ENCODE measurements around the gene PPP1R14D. TPM values are rescaled to one million over a fixed set of nuclear protein-coding genes. Genes with fewer than 3 reads are reported as not detected.

PPP1R14D gene
- polyA plus RNA-seq, 3 donors, result 0.46 to 0.69 (median 0.50) TPM

DNA sequence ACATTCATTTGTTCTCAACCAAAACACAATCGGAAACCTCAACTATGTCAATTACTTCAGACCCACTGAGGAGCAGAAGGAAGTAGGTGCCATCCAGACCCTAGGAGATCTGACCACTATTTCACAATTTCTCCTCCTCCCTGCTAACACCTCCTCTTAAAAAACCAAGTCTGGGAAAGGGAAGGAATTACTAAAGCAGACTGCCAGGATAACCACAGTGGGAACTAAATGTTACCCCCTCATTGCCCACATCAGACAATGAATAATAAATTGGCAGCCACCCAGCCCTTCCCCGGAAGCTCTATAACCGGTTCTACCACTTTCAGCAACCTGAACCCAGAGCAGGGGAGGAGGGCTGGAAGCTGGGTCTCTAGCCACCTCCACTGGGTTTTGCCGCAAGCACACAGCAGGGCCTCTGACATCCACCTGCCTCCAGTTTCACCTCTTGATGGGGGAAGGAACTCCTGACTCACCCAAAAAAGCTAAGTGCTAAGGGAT, 41.1 kb downstream of the PPP1R14D start:
- peak; percentile 58 for DNase-seq

DNA sequence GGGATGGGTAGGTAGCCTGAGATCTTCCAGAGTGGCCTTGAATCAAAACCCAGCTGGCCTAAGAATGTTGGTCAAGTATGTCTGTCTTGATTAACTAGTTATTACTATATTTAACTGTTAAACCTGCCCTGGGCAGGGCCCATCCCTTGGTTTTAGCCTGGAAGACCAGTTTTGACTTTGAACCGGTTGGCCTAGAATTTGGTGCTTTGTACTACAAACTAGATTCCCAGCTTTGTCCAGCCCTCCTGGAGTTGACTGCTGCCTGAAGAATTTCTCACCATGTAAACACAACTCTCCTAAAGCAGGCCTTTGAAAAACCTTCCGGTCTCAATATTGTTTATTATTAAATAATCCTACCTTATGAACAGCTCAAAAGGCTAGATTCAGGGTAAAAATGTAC, 42.7 kb downstream of the PPP1R14D start:
- DNase-seq, result no peak

DNA sequence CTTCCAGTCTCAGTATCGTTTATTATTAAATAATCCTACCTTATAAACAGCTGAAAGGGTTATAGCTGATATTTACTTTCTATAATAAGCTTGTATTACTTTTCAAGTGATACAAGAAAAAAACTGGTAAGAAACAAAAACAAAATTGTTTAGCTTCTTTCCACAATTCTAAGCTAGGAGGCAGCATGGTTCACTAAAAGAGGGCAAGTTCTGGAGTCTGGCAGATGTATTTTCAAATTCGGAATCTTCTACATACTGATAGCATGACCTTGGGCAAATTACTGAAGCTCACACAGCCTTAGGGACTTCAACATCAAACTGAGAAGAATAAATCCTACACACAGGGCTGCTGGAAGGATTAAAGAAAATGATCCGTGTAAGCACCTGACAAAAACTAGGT, 43.3 kb downstream of the PPP1R14D start:
- DNase-seq, result no peak

DNA sequence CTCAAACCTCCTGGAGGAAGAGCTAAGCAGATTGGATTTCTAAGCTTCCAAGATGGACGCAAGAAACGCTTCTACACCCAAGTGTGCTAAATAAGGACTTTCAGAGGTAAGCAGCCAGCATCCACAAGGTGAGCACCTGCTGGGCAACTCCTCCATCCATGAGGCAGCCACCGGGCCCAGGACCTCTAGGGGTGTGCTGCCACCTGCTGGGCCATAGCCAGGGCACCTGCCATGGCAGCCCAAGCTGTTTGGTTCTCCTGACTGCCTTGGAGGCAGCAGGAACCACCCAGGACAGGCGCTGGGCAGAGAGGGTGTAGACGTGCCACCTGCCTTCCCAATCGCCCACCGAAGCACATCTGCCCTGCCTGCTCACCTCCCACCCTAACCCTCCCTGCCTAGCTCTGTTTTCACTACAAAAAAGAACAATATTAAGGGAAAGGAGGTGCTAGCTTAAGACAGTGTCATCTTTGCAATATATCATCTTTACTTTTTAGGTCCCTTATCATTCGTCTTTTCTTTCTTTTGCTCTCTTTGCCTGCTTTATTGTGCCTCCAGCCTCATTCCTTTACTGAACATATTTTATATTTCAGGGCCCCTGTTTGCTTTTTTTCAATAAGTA, 45.8 kb downstream of the PPP1R14D start:
- peak; percentile 57 for DNase-seq

DNA sequence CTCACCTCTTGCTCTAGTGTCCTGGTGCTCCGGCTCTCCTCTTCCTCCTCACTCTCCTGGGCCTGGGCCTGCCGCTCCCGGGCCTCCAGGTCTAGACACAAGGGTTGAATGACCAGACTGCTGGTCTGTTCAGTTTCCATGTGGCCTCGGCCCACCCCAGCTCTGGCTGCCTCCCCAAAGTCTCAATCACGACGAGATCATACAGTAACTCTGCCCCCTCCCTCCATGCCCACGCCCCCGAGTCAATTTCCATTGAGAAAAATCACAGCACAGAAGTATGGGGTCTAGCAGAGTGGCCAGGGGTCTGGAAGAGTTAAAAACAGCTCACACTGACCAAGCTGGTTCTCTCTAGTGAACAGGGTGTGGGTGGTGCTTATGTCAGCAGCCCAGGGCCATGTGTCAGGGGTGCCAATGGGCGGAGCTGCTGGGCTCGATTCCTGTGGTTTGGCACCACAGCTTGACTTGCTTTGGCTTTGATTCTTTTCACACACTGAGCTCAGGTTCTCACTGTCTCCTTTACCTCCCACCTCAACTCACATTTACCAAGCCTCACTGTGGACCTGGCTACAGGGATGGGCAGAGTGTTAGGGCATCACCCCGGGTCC, 51.9 kb downstream of the PPP1R14D start:
- DNase-seq, result no peak

DNA sequence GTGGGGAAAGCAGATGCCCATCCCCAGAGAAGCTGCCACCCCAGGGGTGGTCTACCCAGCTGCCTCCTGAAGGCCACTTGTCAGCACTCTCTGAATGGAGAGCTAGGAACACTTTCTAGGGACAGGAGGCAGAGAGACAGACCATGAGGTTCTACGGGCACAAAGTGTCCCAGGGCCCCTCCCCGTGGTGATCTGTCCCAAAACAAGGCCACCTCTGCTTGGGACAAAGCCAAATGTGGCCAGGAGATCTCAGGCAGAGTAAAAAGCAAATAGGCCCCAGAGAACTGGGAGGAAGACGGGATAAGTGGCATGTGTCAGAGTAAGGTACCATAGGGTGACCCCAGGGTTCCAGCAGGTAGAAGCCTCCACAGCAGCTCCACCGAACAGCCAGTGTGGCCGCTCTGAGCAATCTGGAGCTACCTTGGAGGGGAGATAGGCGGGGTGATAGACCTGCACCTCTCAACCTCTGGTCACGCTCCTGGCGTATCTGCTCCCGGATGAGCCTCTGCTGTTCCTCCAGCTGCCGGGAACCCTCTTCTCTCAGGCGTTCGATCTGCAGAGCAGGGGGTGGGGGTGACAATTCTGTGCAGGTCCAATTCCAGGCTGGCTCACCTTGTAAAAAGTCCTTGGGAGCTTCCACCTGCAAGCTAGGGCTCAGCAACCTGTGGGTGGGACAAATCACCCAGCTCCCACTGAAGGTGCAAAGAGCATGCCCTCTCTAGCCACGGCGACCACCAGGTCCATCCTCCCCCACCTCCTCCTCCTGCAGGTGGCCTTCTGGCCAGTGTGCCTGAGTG, 52.6 kb downstream of the PPP1R14D start:
- DNase-seq, result no peak

DNA sequence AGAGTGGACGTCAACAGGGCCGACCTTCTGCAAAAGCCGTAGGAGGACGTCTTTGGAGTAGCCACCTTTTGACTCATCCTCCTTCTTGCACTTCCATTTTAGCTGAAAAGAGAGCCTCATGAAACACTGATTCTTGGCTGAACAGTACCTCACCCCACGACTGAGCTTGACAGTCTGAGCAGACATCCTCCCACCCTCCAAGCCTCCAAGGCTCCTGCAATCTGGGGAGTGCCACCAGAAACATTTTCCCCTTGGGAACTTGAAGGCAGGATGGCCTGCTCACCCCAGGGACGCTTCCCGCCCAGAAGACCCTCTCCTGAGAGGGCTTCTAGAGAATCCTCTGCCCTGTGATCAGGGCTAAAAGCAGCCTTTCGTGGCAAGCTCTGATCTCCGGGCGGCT, 53.5 kb downstream of the PPP1R14D start:
- no peak for DNase-seq

DNA sequence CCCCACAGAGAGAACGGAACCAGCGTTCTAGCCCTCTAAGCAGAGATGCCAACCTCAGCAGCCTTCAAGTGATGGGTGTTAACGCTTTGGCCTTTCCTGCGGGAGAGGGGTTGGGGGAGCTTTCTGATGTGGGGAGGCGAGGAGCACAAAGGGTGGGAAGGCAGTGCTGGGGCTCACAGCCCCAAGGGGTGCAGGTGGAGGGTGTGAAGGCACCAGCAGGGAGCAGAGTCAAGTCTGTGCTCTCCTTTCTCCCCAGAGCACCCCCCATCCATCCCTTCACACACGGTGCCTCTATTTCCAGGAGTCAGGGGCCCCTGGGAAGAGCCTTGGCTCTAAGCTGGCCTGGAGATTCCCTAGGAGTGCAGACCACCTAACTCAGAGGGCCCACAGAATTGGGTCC, 54.6 kb downstream of the PPP1R14D start:
- no peak for DNase-seq

DNA sequence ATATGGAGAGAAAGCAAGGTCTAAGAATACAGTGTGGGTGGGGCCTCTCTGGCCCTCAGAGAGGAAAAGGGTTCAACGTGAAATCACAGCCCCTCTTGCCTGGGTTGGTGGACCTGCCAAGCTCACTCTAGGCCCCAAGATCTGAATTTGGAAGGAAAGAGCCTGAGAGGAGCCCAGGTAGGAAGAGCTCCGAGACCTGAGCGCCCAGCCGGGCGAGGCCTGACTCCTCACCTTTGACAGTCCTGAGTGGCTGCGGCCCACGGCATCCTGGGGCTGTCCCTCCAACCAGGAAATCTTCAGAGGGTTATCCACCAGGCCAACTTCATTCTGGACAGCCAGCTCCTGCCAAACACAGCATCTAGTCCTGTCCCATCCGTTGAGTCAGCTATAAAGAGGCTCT, 55.0 kb downstream of the PPP1R14D start:
- no peak for DNase-seq

DNA sequence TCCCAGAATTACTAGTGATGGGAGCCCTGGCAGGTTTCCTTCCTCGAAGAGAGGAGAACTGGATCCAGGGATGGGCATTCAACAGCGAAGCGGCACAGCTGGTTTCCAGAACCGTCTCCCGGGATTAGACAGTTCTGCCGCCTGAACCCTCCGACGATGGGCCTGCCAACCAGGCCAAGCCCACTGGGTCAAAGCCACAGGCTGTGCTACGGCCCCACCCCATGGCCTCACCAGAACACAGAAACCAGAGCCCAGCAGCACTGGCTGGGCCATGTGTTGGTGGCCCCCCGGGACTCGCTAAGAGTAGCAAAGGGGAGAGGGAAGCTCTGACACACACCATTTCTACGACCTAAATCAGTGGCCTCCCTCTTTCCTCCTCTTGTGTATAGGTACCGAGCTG, 56.5 kb downstream of the PPP1R14D start:
- no peak for DNase-seq

DNA sequence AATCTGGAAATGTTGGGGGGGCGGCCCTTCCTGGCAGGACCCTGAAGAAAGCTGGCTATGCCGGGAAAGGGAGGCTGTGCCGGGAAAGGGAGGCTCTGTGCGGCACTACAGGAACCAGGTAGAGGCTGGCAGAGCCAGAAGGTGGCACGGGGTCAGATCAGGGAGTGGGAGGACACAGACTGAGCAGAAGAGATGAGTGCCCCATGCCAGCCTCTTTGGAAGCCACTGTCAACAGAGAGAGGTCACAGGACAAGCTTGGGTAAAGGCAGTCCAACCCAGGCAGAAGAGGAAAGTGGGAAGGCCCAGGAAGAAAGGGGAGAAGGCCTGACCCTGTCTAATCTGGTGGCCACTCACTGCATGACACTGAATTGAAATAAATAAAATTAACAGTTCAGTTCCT, 57.3 kb downstream of the PPP1R14D start:
- no peak for DNase-seq

DNA sequence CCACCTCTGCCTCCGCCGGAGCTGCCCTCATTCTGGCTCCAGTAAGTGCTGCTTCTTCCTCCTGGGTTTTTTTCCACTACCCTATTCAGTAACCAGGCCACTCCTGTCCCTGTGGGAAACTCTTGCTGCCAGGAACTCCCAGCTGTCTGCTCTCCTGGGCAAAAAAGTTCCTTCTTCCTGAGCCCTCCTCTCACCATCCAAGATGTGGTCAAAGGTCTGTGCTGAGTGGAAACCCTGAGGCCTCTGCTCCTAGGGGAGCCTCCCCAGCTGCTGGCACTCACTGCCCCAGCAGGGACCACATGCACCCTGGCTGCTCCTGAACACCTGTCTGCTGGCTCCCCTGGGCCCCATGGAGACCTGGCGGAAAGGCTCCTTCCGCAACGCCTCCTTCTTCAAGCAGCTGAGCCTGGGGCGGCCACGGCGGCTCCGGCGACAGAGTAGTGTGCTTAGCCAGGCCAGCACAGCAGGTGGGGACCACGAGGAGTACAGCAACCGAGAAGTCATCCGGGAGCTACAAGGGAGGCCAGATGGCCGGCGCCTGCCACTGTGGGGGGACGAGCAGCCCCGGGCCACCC, 58.3 kb downstream of the PPP1R14D start:
- DNase-seq, result no peak

DNA sequence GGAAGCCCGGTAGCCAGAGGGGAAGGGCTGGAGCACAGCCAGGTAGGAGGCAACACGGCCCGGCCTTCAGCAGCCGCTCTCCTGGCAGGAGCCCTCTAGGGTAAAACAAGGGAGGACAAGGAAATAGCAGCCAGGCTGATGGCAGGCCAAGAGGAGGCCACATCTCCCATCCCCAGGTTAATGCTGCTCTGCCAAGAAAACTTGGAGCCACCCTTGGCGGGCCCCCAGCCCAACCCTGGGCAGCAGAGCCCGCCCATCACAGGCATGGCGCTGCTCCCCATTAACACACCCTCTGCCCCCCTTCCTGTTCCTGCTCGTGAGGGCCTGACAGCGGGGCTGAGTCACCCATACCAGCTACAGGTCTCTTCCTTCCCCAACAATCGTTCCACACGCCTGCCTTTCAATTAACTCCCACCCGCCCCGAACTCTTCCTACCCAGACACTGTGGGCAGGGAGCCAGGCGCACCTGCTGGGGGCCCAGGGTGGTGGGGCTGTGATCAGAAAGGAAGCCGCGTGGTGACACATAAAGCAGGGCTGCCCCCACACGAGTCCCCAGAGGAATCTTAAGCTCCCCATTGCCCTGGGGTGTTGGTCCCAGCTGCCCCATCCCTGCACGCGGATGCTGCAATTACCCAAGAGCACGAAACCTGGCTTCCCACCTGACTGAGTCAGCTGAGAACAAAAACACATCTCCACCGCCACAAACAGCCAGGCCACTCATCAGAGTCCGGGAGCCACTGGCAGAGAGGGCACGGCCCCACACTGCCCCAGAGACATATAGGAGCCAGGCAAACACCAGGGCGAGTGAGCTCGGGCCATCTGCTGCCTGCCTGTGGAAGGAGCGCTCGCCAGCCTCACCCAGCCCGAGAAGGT, 59.0 kb downstream of the PPP1R14D start, which contains the start of gene C15orf62:
TSS of gene C15orf62 (plus strand) at position 707 of the 873 bp plus-strand sequence. CDS start 516 bp downstream, outside the sequence.
- no peak for DNase-seq

DNA sequence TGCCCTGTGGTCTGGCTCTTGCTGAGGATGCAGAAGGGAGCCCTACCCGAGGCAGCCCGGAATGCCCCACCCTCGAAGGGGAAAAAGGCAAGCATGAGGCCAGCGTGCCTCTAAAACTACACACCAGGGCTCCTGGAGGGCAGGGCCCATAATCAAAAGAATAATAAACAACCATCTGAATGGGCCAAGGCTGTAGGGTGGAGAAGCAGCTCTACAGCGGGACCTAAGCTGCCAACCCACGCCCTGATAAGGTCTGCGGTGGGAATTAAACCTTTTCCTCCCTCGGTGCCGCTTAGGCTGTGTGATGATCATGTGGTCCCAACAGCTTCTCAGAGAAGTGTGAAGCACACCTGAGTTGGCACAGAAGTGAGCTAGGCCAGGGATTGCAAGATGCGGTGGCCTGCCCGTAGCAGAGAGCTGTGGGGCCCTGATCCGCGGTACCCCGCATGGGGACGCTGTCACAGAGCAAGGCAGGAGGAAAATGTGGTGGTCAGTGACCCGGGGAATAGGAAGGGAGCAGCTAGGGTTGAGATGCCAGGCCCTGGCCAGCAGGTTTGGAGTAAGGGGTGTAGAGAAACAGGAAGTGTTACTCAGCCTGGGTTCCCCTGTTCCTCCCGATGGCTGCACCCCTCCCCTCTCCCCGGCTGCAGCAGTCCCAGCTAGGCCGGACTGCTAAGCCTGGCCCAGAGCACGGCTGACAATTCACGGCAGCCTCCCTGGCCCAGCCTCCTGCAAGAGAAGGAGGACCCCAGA, 59.8 kb downstream of the PPP1R14D start:
- no peak for DNase-seq

DNA sequence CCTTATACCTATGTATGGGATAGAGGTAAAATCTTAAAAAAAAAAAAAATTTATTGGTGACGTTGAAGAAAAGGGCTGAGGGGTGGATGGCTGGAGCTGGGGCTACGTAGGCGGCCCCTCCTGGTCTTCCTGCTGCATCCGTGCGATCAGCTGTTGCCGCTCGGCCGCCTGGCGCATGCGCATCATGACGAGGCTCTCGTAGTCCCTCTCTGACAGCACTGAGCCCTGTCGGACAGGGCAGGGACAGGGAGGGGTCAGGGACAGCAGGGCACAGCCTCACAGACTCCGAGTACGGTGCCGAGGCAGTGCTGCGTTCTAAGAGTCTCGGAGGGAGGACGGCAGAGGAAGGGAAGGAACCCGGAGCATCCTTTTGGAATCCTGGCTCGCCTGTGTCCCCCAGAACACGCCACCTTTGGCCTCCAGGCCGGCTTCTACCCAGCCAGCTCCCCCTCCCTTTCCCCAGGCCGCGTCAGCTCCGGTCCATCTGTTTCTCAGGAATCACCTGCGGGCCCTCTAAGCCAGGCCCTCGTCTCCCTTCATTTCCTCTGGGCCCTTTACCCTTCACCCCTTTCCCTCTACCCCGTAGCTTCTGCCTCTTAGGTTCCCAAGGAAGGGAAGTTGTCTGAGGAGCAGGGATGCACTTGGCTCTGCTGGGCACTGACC, 60.5 kb downstream of the PPP1R14D start:
- DNase-seq, result no peak

DNA sequence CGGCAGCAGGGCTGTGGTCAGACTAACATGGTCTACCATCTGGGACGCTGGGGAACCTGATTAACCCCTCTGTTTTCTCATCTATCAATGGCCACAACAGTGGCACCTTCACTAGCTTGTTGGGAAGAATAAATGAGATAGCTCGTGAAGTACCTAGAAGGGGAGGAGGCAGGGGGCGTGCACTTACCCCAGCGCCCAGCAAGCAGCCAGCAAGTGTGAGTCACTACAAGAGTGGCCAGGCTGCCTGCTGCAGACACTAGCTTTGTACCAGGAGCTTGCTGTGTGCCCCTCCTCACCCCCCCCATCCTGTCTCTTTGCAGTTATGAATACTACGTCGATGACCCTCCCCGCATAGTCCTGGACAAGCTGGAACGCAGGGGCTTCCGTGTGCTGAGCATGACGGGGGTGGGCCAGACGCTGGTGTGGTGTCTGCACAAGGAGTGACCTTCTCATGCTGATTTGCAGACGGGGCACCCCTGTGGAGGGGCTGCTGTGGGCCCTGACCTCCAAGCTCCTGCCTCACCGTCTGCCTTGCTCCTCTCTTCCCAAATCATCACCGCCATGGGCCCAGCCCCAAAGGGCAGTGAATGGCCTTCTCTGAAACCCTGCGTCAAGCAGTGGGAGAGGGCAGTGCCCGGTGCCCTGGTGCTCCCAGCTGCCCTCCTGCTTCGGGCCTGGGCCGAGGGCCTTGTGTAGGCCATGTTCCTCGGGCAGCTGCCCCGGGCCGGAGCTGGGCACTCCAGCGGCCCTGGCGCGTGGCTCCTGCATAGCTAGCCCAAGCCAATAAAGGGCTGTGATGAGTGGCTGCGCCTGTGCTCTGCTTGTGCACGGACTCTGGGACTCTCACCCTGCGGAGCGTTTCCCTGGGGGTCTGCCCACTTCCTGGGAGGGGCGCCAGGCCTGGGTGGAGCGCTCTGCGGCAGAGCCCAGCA, 61.3 kb downstream of the PPP1R14D start:
- no peak for DNase-seq

DNA sequence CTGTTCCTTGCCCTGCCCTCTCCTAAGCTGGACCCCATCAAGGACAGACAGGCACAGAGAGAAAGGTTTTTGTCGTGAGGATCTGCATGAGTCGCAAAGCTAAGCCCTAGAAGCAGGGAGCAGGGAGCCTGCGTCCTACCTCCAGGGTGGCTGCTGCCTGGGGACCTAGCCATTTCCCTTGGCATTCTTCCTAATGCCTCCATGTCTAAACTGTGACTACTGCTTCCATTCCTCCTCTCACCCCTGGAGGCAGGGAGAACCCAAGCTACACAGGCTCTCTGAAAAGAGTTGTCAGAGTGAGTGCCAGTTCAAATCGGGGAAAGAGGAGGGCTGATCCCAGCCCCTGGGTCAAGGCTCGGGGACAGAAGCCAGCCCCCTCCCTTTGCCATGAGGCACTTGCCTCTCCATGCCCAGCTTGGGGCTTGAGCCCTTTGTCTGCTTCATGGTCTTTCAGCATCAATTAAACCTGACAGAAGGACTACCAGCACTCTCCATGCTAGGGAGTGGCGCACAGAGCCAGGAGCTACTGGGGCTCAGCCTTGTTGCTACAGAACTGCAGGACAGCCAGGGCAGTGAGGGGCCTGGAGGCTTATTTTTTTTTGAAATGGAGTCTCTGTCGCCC, 62.2 kb downstream of the PPP1R14D start:
- no peak for DNase-seq

All from renal pelvis (tissue), 4 donors.